OCI-LY3 (cell line): ENCODE data around the gene CMA1.

Experiments
- CTCF ChIP-seq: fragments of 200-600, 300-600 bp; sonication (generic); IDR thresholded peaks from 2 replicates; pipeline ENCODE4 v1.5.1; 2014; ENCODE audit warnings: antibody characterized with exemption, low read length, low read depth
- EZH2phosphoT487 ChIP-seq: fragments of 200-600 bp; shearing (Covaris generic); IDR thresholded peaks from 2 replicates; pipeline ENCODE4 v1.6.1; 2018; ENCODE audit warnings: antibody characterized with exemption, mixed run types, low read depth

GRCh38 chr14:24463017-24463883, 44.8 kb downstream of the CMA1 start:
- TF ChIP-seq CTCF (no peak), EZH2phosphoT487 (no peak)
